Osteoblast (primary cell): ENCODE data around the gene FGF14. TPM values are rescaled to one million over a fixed set of nuclear protein-coding genes. Genes with fewer than 3 reads are reported as not detected.

ENCODE experiments used
- DNase-seq: peaks from one replicate; pipeline ENCODE4 v3.0.0; 2011; ENCODE audit warnings: low spot score, mixed read lengths; ENCODE audit not compliant: insufficient read length; ENCODE audit errors: missing footprints
- H2AFZ ChIP-seq: 2 replicates; pipeline ENCODE4 v1.6.0; 2011; ENCODE audit warnings: mild to moderate bottlenecking, low read length
- H3K27ac ChIP-seq: 2 replicates; pipeline ENCODE4 v1.5.1; 2011; ENCODE audit warnings: mild to moderate bottlenecking, low read depth, low read length, moderate library complexity
- H3K27me3 ChIP-seq: 2 replicates; pipeline ENCODE4 v1.6.0; 2012; ENCODE audit warnings: mild to moderate bottlenecking, control low read depth, inconsistent platforms, low read length, moderate library complexity; ENCODE audit not compliant: insufficient read depth
- H3K36me3 ChIP-seq: 2 replicates; pipeline ENCODE4 v1.5.1; 2011; ENCODE audit warnings: mild to moderate bottlenecking, low read length, control low read depth, moderate library complexity; ENCODE audit not compliant: insufficient read depth
- H3K4me1 ChIP-seq: 2 replicates; pipeline ENCODE4 v1.5.1; 2011; ENCODE audit warnings: mild to moderate bottlenecking, low read length, control low read depth, moderate library complexity; ENCODE audit not compliant: insufficient read depth
- H3K4me2 ChIP-seq: 2 replicates; pipeline ENCODE4 v1.6.0; 2011; ENCODE audit warnings: mild to moderate bottlenecking, low read length; ENCODE audit not compliant: insufficient read depth
- H3K4me3 ChIP-seq: fragments of 200-600 bp; sonication (generic); 3 replicates; pipeline ENCODE4 v1.5.1; 2012; ENCODE audit warnings: mild to moderate bottlenecking, low read length, inconsistent platforms; ENCODE audit not compliant: insufficient read depth
- H3K79me2 ChIP-seq: 2 replicates; pipeline ENCODE4 v1.6.0; 2012; ENCODE audit warnings: mild to moderate bottlenecking, low read length, control low read depth, inconsistent platforms; ENCODE audit not compliant: insufficient read depth
- H3K9me3 ChIP-seq: 2 replicates; pipeline ENCODE4 v1.5.1; 2011; ENCODE audit warnings: low read depth, low read length, control low read depth
- H4K20me1 ChIP-seq: 2 replicates; pipeline ENCODE4 v1.6.0; 2012; ENCODE audit warnings: mild to moderate bottlenecking, low read length, control low read depth; ENCODE audit not compliant: insufficient read depth
- total RNA-seq: library from RNA; depleted of rRNA; stranded (reverse); fragments of >200 nt; gene quantifications from 2 replicates; pipeline ENCODE4 v1.2.3, GENCODE V29; 2012
- TF ChIP-seq, protein P1 (sequence below): IDR thresholded peaks from 2 replicates; pipeline ENCODE4 v1.5.1; 2011; ENCODE audit warnings: mild to moderate bottlenecking, low read depth, low read length, moderate library complexity; ENCODE audit errors: extremely low read depth

FGF14 gene
- total RNA-seq, 1 donor: under 0.01 TPM

DNA sequence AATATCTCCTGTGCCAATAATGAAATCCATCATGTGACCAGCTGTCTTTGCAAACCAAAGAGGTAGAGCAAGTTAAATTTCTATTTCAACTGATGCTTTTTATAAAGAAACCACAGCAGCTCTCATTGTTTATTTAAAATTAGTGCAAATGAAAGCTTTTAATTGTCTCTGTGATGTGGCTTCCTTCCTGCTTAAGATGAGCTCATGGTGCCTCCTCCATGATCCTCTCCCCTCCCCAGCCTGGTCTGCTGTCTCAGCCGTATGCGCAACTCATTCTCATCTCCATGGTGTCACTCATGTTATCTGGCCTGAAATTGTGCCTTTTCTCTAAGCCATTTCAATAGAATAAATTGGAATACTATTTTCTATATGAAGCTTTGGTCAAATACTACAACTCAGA lies 270.6 kb downstream of the FGF14 start:
- Histone ChIP-seq H3K79me2 (no peaks in the 10 kb centered on the region), H3K27me3 (no peaks in the 10 kb centered on the region), H3K4me1 (no peaks in the 10 kb centered on the region), H3K36me3 (no peaks in the 10 kb centered on the region), H3K4me3 (no peak overlapping the region), H3K9me3 (no peaks in the 10 kb centered on the region), H2AFZ (no peak overlapping the region), H3K27ac (no peak overlapping the region), H3K4me2 (no peak overlapping the region), H4K20me1 (no peaks in the 10 kb centered on the region)
- no peak for DNase-seq
- TF ChIP-seq, protein P1, sequence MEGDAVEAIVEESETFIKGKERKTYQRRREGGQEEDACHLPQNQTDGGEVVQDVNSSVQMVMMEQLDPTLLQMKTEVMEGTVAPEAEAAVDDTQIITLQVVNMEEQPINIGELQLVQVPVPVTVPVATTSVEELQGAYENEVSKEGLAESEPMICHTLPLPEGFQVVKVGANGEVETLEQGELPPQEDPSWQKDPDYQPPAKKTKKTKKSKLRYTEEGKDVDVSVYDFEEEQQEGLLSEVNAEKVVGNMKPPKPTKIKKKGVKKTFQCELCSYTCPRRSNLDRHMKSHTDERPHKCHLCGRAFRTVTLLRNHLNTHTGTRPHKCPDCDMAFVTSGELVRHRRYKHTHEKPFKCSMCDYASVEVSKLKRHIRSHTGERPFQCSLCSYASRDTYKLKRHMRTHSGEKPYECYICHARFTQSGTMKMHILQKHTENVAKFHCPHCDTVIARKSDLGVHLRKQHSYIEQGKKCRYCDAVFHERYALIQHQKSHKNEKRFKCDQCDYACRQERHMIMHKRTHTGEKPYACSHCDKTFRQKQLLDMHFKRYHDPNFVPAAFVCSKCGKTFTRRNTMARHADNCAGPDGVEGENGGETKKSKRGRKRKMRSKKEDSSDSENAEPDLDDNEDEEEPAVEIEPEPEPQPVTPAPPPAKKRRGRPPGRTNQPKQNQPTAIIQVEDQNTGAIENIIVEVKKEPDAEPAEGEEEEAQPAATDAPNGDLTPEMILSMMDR: no peak

DNA sequence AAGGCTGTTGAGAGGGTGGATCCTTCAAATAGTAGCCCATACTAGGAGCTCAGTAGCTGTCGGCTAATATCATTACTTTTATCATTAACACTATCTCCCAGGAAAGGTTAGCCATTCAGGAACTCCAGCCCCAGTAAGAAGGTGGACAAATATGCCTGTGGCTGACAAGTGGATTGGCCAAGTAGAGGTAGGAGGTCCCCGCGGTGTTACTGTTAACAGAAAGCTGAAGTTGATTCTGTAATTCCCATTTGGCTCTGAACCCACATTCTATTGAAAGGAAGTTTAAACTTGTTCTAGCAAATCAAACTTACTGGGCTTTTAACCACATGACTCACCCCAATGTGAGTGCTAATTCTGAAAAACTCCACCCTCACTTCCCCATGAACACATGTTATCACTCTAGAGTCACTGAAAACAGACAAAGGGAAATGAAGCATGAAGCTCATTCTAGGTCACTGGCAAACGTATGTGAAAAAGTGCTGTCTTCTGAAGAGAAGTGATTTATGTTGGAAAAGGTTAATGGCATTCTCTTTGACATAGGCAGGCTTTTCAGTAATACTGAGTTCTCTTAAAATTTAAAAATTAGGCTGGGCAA lies 273.5 kb downstream of the FGF14 start:
- Histone ChIP-seq H3K4me1 (no peaks in the 10 kb centered on the region), H3K4me2 (no peak overlapping the region), H3K27me3 (no peaks in the 10 kb centered on the region), H3K4me3 (no peak overlapping the region), H3K27ac (no peak overlapping the region), H2AFZ (no peak overlapping the region), H4K20me1 (no peaks in the 10 kb centered on the region), H3K79me2 (no peaks in the 10 kb centered on the region), H3K9me3 (no peaks in the 10 kb centered on the region), H3K36me3 (no peaks in the 10 kb centered on the region)
- TF ChIP-seq, protein P1: no peak
- no peak for DNase-seq

DNA sequence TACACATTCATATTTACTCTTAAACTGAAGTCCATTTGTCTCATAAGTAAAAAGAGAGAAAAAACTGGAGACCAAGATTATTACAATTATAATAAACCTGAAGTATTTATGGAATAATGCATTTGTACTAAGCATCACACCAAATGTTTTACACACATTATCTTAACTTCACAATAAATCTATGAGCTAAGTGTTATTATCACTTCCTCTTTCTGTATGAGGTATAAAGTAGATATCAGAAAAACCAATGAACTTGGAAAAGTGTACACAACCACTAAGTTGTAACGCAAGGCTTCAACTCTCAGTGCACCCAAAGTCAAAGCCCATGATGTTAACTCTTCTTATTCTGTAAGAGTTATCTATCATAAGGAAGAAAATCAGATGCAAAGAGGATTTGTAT lies 274.7 kb downstream of the FGF14 start:
- Histone ChIP-seq H3K36me3 (no peaks in the 10 kb centered on the region), H4K20me1 (no peaks in the 10 kb centered on the region), H3K27ac (no peak overlapping the region), H3K4me2 (no peak overlapping the region), H3K4me3 (no peak overlapping the region), H2AFZ (no peak overlapping the region), H3K27me3 (no peaks in the 10 kb centered on the region), H3K9me3 (no peaks in the 10 kb centered on the region), H3K79me2 (no peaks in the 10 kb centered on the region), H3K4me1 (no peaks in the 10 kb centered on the region)
- no peak for DNase-seq
- TF ChIP-seq, protein P1: no peak

DNA sequence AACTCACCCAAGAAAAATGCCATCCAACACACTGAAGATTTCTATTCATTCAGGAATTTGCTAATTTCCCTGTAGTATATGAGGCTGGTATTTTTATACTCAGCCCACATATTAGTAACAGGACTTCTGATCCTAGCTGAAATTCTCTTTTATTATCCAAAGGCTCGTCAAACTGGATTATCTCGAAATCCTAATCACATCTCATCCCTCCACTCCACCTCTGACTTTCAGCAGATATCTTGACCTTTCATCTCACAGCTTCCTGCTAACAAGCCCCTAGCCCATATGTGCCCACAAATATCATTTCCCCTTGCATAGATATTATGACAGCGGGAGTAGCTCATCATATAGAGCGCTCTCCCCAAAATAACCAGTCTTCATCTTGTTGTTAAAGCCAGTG lies 279.7 kb downstream of the FGF14 start:
- Histone ChIP-seq H3K4me1 (no peaks in the 10 kb centered on the region), H3K36me3 (no peaks in the 10 kb centered on the region), H3K4me3 (no peak overlapping the region), H3K4me2 (no peak overlapping the region), H2AFZ (no peak overlapping the region), H3K27ac (no peak overlapping the region), H3K27me3 (no peaks in the 10 kb centered on the region), H4K20me1 (no peaks in the 10 kb centered on the region), H3K9me3 (no peaks in the 10 kb centered on the region), H3K79me2 (no peaks in the 10 kb centered on the region)
- TF ChIP-seq, protein P1: no peak
- DNase-seq: no peak
